Stimulated activated CD8-positive, alpha-beta memory T cell treated with anti-CD3 and anti-CD28 coated beads, Interleukin-12 subunit alpha, Interleukin-12 subunit beta, amount 100 ng/mL, for 24 hours (primary cell): ENCODE data around the gene RACGAP1.

Experiments used
- DNase-seq: peaks from one replicate; pipeline ENCODE4 v3.0.0-alpha.2; 2020; ENCODE audit errors: extremely low read depth

RACGAP1 gene

GRCh38 chr12:49968471-49968870, 56.8 kb downstream of the RACGAP1 start:
- DNase-seq = no peak

GRCh38 chr12:49967777-49968250, 57.5 kb downstream of the RACGAP1 start:
- DNase-seq = no peak

DNA sequence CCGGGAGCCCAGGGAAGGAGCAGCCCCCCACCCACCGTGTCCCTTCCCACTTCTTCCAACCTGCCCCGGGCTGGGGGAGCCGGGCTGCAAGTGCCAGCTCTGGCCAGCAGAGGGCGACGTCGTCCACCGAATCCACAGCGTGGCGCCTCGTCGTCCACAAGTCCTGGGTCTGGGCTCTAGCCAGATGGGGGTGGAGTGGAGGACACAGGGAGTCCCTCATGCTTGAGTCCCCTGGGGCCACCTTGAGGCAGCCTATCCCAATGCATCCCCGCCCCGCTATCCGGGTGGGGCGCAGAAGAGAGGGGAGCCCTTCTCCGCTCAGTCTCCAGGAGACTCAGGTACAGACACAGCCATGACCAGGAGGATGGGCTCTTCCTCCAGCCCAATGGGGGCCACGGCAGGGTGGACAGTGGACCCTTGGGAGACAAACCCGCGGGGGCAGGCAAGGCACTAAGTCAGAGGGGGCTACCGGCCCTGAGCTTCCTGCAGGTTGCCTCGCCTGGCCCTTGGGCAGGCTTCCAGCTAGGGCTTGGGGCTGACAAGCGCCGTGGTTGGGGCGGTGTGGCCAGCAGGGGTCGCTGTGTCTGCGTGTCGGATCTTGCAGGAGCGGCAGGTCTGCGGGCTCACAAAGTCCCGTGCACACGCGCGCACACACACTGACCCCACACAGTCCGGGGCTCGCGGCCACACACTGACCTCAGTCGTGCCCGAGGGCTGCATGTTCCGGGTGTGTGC, 58.1 kb downstream of the RACGAP1 start:
- DNase-seq = peak; percentile 76

DNA sequence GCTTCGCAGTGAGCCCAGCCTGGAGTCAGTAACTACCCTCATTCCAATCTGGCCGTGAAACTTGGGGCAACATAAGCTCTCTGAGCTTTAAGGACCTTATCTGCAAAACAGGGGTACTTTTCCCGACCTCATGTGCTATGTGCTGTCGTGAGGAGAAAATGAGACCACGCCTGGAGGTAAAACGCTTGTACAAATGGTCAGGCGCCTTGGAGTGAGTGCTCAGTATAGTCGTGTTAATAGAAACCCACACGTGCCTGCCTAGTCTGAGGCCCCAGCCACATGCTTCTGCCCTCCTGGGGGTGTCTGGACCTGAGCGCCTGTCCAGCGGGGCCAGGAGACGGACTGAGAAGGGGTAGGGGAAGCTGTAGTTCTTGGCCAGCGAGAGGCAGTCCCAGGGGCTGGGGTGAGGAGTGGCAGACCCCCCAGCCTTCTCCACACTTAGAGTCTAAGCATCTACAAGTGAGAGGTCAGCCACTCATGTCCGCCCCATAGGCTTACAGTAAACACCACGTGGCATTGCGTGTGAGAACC, 58.7 kb downstream of the RACGAP1 start:
- no peak for DNase-seq

DNA sequence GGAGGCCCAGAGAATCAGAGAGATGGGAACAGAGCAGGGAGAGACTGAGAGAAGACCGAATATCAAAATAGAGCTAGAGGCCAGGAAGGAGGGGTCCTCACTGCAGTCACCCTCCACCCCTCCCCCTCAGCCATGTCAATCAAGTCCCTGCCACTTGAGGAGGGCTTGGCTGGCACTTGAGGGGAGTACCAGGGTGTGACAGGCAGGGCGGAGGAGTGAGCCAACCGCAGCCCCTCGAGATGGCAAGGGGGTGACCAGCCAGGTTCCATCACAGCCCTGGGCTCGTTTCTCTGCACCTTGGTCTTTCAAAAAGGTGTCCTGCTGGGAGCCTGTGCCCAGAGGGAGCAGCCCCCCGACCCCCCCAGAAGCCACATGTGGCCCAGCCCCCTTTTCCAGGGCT, 59.5 kb downstream of the RACGAP1 start:
- no peak for DNase-seq

DNA sequence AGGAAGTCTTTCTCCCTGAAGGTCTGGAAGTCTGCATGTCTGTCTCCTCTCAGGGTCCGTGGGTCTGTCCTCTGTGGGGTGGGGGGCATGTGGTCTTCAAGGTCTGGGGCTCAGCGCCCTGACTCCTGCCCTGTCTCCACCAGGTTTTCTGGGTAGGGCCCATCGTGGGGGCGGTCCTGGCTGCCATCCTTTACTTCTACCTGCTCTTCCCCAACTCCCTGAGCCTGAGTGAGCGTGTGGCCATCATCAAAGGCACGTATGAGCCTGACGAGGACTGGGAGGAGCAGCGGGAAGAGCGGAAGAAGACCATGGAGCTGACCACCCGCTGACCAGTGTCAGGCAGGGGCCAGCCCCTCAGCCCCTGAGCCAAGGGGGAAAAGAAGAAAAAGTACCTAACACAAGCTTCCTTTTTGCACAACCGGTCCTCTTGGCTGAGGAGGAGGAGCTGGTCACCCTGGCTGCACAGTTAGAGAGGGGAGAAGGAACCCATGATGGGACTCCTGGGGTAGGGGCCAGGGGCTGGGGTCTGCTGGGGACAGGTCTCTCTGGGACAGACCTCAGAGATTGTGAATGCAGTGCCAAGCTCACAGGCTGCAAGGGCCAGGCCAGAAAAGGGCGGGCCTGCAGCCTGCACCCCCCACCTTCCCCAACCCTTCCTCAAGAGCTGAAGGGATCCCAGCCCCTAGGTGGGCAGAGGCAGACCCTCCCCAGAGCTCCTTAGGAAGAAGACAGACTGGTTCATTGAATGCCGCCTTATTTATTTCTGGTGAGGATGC, 60.3 kb downstream of the RACGAP1 start:
- DNase-seq = no peak

GRCh38 chr12:49963976-49964815, 61.1 kb downstream of the RACGAP1 start:
- no peak for DNase-seq

DNA sequence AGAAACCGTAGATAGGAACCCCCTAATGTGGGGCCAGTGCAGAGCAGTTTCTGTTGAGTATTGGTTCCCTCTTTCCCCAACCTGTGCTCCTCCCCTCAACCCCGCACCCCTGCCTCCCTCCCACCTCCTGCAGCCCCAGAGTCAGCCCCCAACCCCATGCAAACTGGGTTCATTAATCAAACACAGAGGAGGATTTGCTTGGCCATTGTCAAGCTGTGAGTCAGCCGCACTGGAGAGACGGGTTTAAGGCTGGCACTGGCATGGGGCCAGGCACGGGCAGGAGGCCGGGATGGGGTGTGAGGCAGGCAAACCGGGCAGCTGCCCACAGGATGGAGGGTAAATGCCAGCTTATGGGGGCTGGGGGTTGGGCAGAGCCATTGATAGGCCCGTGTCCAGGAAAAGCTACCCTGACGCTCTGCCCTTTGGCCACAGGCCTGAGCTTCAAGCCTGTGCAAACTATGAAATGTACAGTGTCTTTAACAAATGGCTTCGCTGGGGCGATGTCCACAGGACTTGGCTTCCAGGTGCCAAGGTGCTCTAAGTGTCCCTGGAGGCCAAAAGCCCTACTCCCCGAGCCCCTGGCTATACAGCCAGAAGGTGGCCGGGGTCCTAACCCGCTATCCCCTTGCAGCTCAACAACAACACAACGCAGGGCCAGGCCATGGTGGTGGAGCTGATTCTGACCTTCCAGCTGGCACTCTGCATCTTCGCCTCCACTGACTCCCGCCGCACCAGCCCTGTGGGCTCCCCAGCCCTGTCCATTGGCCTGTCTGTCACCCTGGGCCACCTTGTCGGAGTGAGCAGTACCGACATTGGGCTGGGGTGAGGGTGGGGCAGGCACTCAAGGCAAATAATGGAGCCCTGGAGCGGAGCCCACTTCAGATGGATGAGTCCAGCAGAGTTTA, 62.2 kb downstream of the RACGAP1 start:
- DNase-seq = no peak

DNA sequence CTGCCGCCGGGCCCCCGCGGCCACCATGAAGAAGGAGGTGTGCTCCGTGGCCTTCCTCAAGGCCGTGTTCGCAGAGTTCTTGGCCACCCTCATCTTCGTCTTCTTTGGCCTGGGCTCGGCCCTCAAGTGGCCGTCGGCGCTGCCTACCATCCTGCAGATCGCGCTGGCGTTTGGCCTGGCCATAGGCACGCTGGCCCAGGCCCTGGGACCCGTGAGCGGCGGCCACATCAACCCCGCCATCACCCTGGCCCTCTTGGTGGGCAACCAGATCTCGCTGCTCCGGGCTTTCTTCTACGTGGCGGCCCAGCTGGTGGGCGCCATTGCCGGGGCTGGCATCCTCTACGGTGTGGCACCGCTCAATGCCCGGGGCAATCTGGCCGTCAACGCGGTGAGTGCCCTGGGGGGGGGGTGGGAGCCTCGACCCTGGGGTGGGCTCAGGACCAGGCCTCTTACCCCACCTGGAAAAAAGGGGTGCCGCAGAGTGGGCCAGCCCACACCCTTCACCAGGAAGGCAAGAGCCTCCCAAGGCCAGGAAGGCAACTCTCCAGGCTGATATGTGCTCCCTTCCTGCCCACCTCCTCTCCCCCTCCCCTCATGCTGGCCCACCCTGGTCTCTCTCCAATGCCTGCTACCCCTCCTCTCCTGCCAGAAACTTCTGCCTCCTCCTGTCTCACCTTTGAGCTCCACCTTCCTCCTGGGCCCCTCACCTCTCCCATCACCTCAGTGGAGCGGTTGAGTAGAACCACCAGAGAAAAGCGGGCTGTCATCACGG, 63.1 kb downstream of the RACGAP1 start:
- no peak for DNase-seq

DNA sequence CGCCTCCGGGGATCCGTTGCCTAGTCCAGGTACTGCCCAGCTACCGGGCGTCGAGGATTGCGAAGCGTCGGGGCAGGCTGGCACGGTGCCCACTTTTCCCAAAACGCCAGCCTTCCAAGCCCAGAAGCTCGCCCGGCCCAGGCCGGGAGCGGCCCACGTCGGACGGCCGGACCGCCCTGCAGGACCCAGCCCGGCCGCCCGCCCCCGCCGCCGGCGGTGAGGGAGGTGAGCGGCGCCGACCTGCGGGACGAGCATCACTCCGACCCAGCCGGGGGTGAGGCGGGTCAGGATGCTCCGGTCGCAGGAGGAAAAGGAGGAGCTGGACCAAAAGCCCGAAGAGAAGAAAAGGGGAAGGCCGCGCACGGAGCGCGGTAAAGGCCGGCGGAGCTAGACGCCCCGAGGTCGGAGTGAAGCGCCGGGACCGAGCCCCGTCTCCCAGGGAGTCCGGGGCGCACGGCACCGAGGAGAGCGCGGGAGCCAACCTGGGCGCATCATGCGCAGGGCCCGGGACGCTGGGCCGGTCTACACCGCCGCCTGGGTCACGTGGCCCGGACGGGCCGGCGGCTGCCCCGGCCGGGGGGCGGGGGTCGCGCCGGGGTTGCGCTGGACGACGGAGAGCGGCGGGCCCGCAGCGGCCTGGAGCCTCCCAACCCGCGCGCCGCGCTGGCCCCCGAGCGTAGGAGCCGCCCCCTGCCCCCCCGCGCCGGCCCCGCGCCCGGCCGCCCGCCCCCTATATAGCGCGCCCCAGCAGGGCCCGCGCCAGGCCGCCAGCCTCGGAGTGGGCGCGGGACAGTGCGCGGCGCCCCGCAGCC, 64.0 kb downstream of the RACGAP1 start, which contains the start of gene AQP5:
TSS of gene AQP5 (plus strand) at position 762 of the 812 bp plus-strand sequence. CDS start 146 bp downstream, outside the sequence.
- DNase-seq = no peak

GRCh38 chr12:49960474-49961110, 64.7 kb downstream of the RACGAP1 start:
- DNase-seq = no peak

DNA sequence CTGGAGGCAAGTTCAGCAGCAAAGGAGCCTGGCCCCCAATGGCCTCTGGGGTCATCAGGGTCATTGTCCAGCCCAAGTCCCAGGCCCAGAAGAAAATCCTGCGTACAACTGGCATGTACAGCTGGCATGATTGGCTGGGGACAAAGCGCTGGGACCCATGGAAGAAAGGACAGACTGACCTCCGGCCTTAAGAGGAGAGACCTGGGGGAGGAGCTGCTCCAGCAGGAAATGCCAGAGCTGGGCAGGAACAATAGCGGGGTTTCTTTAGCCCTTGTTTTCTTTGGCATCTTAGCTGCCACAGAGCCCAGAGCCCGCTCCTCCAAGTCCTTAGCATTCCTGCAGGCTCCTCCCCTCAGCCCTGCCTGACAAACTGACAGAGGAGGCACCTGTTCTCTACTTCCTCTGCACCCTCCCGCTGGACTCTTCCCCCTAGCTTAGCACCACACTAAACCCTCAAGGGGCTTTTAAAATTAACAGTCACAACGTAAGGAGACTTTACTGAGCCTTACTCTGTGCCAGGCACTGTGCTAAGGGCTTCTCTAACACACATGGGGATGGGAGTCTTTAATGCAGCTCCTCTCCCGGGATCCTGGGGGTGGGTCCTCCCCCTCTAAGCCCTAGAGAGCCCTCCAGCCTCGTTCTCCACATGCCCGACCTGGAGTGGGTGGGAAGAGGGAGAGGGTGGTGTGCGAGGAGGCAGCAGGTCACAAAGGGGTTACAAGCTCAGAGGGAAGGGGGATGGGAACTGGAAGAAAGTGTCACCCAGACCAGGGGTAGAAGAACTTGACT, 65.4 kb downstream of the RACGAP1 start:
- no peak for DNase-seq

- no peak for DNase-seq
These were observed 67.7 kb downstream of the RACGAP1 start for GRCh38 chr12:49957570-49957967.

GRCh38 chr12:49956663-49957569, 68.4 kb downstream of the RACGAP1 start:
- DNase-seq = no peak

DNA sequence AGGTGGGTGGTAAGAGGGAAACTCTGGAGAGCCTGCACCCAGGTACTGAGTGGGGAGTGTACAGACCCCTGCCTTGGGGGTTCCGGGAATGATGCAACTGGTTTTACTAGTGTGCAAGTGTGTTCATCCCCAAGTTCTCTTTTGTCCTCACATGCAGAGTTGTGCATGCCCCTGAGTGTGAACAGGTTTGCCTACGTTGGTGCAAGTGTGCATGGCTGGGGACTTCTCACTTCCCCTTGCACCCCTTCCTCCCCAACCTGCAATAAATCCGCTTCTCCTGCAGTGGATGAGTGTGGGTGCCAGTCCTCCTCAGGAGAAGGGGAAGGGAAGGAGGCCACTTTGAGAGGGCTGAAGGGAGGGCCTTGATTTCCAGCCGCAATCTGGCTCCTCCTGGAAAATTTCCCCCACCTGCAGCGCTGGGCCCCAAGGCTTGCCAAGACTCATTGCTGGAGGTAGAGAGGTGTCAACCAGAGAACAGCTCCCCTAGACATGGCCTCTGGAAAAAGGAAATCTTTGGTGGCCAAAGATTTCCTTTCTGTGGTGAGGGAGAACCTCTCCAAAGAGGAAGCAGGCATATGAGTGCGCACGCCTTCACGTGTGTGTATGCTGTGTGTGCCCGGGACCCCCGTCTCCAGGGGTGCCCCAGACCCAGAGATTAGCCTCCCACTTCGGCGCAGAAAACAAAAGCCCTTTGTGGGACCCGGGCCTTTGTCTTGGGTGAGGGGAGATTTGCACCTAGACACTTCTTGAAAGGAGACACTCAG, 69.2 kb downstream of the RACGAP1 start:
- no peak for DNase-seq
